NK-92 (cell line): ENCODE data around the gene BTN1A1.
"Not testable (repeated sequence)": the region's sequence is repeated elsewhere in the genome, so short reads cannot be mapped to it uniquely, and the experiment has no call there.

Experiments
- DNase-seq: peaks from one replicate; lab custom pipeline; 2025; ENCODE audit not compliant: unreplicated experiment; lab: John Stamatoyannopoulos, UW

The BTN1A1 gene, protein sequence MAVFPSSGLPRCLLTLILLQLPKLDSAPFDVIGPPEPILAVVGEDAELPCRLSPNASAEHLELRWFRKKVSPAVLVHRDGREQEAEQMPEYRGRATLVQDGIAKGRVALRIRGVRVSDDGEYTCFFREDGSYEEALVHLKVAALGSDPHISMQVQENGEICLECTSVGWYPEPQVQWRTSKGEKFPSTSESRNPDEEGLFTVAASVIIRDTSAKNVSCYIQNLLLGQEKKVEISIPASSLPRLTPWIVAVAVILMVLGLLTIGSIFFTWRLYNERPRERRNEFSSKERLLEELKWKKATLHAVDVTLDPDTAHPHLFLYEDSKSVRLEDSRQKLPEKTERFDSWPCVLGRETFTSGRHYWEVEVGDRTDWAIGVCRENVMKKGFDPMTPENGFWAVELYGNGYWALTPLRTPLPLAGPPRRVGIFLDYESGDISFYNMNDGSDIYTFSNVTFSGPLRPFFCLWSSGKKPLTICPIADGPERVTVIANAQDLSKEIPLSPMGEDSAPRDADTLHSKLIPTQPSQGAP

DNA sequence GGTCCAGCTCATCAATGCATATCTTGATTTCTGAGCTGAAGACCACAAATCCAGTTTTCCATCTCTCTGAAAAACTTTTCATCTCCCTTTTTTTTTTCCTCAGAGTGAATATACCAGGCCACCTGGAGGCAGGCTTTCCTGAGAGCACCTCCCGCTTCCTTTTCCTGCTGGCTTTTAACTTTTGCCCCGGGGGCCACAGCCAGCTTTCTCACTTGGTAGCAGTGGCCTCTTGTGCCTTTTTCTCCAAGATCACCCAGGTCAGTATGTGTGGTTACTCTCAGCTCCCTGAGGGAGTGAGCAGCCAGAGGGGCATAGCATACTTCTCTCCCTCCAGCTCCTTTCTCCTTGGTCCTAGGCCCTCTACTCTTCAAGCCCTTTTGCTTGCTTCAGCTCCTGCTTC lies at the start of gene BTN1A1:
BTN1A1 (plus strand) TSS at position 202 of the 400 bp plus-strand sequence. CDS start 984 bp downstream, outside the sequence.
- no peak for DNase-seq

DNA sequence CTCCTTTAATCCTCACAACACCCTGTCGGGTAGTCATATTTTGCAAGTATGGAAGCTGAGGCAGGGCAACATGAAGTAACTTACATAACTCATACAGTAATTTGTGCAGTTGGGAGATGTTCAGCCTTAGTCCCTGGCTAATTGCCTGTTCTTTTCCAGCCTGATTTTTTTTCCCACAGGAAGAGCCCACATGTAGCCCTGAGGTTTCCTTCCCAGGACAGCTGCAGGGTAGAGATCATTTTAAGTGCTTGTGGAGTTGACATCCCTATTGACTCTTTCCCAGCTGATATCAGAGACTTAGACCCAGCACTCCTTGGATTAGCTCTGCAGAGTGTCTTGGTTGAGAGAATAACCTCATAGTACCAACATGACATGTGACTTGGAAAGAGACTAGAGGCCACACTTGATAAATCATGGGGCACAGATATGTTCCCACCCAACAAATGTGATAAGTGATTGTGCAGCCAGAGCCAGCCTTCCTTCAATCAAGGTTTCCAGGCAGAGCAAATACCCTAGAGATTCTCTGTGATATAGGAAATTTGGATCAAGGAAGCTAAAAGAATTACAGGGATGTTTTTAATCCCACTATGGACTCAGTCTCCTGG lies 47.4 kb upstream of the BTN1A1 start:
- no peak for DNase-seq

DNA sequence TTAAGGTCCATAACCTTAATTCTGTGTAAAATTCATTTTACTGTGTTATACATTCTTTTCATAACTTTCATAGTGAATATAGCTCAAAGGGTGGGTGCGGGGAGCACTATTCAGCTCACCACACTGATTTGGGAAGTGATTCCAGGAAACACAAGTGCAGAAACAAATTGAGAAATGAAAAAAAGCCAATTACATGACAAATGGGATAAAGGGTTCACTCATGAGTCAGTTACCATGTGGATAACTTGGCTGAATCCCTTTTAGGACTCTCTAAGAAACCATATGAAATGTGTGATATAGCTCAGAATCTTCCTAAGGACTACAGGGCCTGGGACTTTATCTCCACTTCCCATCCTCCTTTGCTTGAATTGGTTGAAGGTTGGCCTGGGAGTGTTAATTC lies 45.5 kb upstream of the BTN1A1 start:
- no peak for DNase-seq

DNA sequence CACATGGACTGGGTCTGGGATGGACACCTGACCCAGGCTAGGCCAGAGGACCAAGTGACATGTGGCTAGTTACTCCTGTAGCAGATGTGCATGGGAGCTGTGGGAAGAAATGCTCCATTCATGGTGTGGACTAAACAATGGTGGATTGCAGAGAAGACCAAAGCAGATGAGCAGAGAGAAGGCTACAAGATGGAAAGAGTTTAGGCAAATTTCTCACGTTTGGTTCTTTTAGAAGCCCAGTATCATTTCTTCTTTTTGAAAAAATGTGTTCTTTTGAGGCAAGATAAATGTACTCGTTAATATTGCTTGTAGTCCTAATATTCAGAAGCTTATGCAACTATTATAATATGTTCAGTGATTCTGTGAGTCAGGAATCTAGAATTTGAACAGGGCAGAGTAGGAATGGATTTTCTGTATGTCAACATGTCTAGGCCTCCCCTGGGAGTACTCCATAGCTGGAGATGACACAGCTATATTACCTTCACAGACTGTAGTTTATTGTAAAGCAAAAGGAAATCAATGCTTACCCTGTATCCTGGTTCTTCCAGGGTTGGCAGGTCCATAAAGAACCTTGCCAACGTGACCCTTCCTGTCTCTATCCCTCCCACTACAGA lies 44.6 kb upstream of the BTN1A1 start:
- DNase-seq = no peak

DNA sequence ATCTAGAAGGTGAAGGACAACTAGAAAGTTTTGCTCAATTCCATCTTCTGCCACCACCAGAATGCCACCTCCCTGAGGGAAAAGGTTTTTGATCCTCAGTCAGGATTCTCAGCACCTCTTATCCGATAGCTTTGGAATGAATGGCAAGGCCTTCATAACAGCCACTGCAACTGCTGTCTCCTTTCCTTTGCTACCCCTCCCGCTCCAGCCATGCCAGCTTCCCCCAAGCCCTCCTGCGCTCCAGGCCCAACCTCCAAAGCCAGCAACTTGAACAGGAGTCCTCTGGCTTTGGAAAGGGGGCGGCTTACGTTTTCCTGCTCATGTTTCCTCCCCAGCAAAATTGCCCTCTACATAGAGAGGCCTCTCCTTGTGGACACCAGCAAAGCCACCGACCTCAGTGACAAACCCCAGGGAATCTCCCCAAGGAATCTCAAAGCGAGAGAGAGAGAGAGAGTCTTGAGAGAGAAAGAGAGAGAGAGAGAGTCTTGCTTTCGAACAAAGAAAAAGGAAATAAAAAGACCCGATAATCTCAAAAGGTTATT lies 42.8 kb upstream of the BTN1A1 start:
- DNase-seq = no peak

DNA sequence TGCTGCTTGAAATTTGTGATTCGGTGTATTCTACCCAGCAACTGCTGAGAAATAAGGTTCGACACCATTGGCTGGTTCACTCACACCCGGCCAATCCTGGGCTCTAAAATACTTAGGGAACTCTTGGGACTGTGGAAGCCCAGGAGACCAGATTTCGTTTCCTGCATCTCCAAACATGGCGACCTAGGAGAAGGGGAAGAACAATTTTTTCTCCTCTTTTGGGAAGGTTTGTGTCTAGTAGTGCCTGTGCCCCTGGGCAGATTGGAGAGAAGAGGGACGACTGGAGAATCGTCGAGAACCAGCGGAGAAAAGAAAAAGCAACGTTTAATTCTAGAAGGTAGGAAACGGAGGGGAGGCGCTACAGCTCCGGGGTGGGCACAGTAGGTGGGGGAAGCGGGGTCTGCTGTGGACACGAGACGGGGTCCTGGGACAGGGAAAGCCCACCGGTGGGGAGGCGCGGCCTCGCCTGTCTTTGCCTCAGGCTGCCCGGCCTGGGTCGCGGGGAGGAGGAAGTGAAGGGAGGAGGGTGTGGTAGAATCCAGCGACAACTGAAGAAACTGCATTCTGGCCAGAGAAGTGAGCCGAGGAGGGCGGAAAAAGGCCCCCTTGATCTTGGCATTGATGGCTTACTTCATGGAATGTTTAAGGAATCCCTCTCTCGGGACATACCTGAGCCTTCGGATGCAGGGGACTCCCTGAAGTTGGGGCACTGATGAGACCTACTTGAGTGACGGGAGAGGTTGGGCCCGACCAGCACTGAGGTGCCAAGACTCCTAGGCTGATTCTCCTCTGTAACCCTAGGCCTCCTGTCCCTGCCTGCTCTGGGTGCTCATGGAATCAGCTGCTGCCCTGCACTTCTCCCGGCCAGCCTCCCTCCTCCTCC lies 42.1 kb upstream of the BTN1A1 start, which contains the start of gene BTN2A1:
BTN2A1 (plus strand) TSS at position 150 of the 883 bp plus-strand sequence; CDS start at position 832, 682 bp downstream.
- DNase-seq = no peak

DNA sequence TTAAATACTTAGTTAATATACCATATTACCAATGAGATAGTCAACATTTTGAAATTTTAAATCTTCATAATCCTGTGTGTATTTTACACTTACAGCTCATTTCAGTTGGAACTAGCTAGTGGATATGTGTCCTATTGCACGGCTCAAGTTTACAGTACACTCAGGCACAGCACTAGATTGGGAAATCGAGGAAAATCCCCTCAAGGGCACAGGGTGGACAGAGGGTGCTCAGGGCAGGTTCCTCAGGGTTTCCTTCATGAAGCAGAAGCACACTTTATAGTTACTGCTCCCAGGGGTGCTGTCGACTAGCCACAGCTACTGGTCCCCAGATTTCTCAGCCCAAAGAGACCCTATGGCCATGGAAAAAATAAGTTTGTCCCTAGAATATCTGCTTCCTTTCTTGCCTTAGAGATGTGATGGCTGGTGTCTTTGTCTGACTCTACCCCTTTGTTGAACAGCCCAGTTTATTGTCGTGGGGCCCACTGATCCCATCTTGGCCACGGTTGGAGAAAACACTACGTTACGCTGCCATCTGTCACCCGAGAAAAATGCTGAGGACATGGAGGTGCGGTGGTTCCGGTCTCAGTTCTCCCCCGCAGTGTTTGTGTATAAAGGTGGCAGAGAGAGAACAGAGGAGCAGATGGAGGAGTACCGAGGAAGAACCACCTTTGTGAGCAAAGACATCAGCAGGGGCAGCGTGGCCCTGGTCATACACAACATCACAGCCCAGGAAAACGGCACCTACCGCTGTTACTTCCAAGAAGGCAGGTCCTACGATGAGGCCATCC lies 40.9 kb upstream of the BTN1A1 start:
- DNase-seq = no peak

DNA sequence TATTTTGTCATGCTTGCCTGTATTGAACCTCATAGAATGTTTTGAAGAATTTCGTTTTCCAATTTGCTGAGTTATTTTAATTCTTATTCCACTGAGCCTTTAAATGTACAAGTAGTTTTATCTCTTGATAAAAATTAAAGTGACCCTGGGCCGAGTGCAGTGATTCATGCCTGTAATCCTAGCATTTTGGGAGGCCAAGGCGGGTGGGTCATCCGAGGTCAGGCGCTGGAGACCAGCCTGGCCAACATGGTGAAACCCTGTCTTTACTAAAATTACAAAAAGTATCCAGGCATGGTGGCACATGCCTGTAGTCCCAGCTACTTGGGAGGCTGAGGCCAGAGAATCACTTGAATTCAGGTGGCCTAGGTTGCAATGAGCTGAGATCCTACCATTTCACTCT lies 38.8 kb upstream of the BTN1A1 start:
- not testable (repeated sequence) for DNase-seq

DNA sequence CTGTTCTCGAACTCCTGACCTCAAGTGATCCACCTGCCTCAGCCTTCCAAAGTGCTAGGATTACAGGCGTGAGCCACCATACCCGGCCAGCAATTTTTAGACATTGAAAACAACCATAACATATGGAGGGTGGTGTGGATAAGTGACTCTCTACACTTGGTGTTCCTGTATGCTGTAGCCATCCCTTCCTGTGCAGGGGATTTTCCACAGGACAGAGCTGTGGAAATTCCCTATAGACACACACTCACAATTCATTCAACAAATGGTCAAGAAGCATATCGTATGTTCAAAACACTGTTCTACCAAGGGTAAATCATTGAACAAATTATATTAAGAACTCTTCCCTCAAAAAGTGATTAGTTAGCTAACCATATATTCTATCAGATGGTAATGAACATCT lies 36.1 kb upstream of the BTN1A1 start:
- DNase-seq = no peak

DNA sequence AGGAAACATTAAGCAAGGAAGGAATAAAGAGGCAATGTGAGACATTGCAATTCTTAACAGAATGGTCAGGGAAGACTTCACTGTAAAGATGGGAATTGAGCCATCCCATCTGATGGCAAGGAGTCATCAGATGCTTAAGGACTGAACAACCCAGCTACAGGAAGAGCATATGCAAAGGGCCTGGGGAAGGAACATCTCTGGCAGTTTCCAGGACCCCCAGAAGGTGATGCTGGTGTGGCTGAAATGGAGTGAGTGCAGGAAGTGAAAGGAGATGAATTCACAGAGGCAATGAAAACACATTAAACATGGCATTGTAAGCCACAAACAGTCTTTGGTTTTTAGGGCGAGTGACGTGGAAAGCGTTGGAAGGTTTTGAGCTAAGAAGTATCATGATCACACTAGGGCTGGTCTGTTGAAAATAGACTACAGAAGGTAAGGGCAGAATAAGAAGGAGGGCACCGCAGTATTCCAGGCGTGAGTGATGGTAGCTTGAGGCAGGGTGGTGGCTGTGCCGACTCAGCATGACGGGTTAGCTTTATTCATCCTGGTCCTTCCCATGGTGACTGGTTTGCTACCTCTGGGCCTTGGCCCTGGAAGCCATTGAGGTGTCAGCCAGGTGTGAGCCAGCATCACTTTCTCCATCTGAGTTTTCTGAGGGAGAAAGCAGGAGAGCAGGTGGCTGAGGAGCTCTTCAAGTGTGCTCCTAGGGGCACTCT lies 35.5 kb upstream of the BTN1A1 start:
- DNase-seq = no peak

DNA sequence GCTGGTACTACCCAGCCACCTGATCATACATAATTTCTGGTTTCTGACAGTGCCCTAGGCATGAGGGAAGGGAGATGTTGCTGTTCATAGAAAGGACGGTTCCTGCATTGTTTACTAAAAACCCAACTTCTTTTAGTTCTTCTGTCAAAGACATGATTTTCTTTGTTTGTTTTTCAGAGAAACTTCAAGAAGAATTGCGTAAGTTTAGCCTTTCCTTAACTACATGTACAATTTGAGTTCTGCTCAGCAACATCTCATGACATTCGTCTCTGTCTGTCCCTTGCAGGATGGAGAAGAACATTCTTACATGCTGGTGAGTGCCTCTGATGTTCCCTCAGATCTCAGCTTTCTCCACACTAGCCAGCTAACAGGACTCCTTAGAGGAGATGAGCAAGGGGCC lies 34.3 kb upstream of the BTN1A1 start:
- DNase-seq = no peak

DNA sequence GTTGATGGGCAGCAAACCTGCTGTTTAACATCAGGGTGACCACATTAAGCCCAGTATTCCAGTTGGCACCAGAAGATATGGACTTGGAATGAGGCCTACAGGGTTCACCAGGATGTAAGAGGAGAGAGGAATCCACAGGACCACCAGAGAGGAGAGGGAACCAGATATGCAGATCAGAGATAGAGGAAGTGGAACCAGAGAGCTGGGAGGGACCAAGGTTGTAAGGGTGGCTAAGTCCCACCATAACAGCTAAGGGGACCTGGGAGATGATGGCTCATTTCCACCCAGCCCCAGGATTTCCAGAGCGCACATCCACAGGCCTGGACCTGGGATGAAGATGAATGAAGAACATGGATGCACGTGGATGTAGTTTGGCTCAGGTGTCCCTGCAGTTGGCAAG lies 31.3 kb upstream of the BTN1A1 start:
- no peak for DNase-seq

DNA sequence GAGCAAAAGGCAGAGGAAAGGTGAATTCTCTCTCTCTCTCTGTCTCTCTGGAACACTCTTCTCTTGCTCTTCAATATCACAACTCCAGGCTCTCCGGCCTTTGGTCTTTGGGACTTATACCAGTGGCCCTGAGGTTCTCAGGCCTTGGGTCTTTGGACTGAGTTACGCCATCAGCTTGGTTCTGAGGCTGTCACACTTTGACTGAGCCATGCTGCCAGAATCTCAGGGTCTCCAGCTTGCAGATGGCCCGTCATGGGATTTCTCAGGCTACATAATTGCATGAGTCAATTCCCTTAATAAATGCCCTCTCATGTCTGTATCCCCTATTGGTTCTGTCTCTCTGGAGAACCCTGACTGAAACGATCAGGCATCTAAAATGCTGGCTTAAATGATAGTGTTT lies 29.5 kb upstream of the BTN1A1 start:
- no peak for DNase-seq

DNA sequence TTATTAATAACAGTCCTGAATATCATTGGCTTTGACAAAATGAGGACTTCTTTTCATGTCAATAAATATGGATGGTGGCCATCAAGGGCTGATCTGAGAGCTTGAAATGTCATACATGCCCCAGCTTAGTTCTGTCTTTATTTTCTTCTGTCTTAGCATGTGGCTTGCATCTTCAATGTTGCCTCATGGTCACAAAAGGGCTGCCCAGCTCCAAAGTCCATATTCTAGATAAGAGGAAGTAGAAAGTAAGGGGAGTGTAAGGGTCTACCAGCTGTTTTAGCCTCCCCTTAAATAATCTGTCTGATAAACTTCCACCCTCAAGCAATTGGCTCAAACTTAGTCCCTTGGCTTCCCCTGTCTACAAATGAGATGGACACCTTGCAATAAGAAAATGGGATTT lies 28.1 kb upstream of the BTN1A1 start:
- DNase-seq = no peak

DNA sequence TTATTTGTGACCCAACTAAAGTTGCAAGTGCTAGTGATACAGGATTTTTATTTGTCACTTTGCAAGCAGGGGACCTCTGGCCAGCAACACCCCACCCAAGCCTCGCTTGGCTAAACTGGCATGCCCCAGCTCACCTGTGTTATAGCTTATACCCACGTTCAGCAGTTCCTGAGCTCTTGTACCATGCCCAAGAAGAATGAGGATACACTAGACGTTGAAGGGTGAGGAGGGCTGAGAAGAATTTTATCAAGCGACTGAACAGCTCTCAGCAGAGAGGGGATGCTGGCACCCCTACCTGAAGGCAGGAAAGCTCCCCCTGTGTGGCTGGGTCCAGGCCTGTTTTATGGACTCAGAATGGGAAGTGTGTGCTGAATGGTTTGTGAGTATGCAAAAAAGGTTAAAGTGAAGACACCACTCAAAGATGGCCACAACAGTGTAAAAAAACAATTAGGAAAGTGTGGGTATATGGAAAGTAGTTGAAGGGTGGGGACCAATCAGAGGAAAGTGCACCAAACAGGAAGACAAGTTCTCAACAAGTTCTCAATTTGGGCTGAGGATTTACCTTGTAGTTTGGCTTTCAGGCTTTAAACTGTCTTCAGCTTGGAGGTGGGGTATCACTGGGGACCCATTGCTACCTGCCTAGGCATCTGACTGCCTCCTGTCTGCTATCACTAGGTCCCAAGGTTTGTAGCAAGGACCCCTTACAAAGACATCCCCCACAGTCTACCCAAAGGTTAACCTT lies 27.4 kb upstream of the BTN1A1 start:
- no peak for DNase-seq

DNA sequence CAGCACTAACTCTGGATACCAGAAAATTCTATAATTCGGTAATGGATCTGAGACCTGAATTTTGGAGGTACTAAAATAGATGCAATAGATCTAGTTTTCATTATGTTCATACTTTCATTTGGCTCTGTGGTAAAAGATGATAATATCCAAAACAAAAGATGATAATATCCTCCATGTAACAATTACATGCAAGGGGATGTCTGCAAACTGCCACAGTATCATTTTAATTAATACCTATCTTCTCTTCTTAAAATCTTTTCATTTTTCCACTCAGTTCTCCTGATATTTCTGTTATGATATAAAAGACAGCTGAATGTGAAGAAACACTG lies 26.7 kb upstream of the BTN1A1 start:
- no peak for DNase-seq

DNA sequence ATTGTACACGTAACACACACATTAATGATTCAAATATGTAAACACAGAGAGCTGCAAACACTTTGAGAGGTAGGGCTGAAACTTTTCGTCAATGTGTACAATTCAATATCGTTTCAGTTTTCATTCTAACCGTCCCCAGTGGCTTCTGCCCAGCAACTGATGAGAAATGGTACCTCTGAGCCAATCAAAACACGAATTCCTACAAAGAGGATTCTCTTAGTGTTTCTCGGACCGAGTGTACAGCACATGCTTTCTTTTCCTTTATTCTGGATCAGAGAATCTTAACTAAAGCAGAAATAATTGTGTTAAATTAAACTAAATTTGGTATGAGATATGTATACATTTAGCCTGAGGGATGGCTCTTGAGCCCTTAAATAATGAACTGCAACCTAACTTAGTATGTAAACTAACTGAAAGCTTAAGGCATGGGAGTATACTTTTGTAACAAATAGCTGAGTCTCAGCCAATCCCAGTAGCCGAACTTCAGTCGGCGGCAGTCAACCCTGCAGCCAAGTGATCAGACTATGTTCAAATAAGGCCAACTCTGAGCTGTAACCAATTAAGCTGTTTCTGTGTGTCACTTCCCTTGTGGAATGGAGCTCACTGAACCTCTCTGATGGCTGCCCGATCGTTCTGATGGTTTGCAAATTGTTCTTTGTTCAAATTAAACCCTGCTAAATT lies 26.2 kb upstream of the BTN1A1 start:
- peak; percentile 28 for DNase-seq

DNA sequence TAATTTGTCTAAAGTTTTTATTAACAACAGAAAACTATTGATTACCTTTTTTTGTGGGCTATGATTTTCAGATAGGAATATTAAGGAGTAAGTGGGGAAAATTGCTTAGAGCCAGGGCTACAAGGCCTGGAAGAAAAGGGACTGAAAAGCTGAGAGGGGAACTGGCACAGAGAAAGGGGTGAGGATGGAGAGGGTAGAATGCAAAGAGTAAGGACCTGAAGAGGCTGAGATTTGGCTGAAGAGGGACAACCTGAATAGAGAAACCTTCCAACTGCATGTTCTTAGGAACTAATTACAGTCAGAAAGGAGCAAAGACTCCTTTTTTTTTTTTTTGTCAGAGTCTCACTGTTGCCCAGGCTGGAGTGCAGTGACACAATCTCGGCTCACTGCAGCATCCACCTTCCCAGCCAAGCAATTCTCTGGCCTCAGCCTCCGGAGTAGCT lies 25.6 kb upstream of the BTN1A1 start:
- DNase-seq = no peak
